Vagina (tissue), 2 donors: ENCODE measurements around the gene TMEM235.

Source experiments
- CTCF ChIP-seq, 3 experiments: fragments of 450-650 bp in 2 of 3; fragments of 200-600 bp in 1 of 3; sonication (generic) in 1 of 3; IDR thresholded peaks; one replicate each; pipeline ENCODE4 v1.5.1; 2017 to 2019; ENCODE audit warnings: antibody characterized with exemption in 3 of 3, mild to moderate bottlenecking in 2 of 3, moderate library complexity in 2 of 3
- POLR2A ChIP-seq, 2 donors: fragments of 450-650 bp; IDR thresholded peaks; one replicate each; pipeline ENCODE4 v1.6.1; 2017; ENCODE audit warnings: antibody characterized with exemption in 2 of 2, mild to moderate bottlenecking in 2 of 2, moderate library complexity in 2 of 2

GRCh38 chr17:78239489-78239931, 8.1 kb downstream of the TMEM235 start:
- TF ChIP-seq POLR2A (IDR thresholded peaks at IDR 0.05): no peak
- TF ChIP-seq CTCF (IDR thresholded peaks at IDR 0.05): no peak
